Parathyroid adenoma (tissue), 2 donors: ENCODE results near the gene MYO15B.

Experiments used
- H2AFZ ChIP-seq: fragments of 300-600 bp; sonication (generic); one replicate; pipeline ENCODE4 v1.7.0; 2017; ENCODE audit warnings: antibody characterized with exemption, mild to moderate bottlenecking
- H3K27ac ChIP-seq: fragments of 300-600 bp; sonication (generic); one replicate; pipeline ENCODE4 v1.7.0; 2017
- H3K27me3 ChIP-seq: fragments of 300-600 bp; sonication (generic); one replicate; pipeline ENCODE4 v1.7.0; 2017; ENCODE audit warnings: low read length; ENCODE audit not compliant: control insufficient read depth, insufficient read depth
- H3K36me3 ChIP-seq: fragments of 300-600 bp; sonication (generic); one replicate; pipeline ENCODE4 v1.7.0; 2017; ENCODE audit warnings: low read length; ENCODE audit not compliant: control insufficient read depth, insufficient read depth
- H3K4me1 ChIP-seq: fragments of 300-600 bp; sonication (generic); one replicate; pipeline ENCODE4 v1.7.0; 2017; ENCODE audit warnings: control low read depth
- H3K4me2 ChIP-seq: fragments of 300-600 bp; sonication (generic); one replicate; pipeline ENCODE4 v1.7.0; 2017; ENCODE audit warnings: low read length
- H3K4me3 ChIP-seq: fragments of 300-600 bp; sonication (generic); one replicate; pipeline ENCODE4 v1.7.0; 2017; ENCODE audit warnings: low read depth, low read length
- H3K79me2 ChIP-seq: fragments of 300-600 bp; sonication (generic); one replicate; pipeline ENCODE4 v1.7.0; 2017; ENCODE audit warnings: control low read depth
- H3K9ac ChIP-seq: fragments of 300-600 bp; sonication (generic); one replicate; pipeline ENCODE4 v1.7.0; 2017; ENCODE audit warnings: mild to moderate bottlenecking
- H3K9me3 ChIP-seq: fragments of 300-600 bp; sonication (generic); one replicate; pipeline ENCODE4 v1.7.0; 2017; ENCODE audit warnings: low read length; ENCODE audit not compliant: control insufficient read depth
- CTCF ChIP-seq: fragments of 300-600 bp; sonication (generic); IDR thresholded peaks from one replicate; pipeline ENCODE4 v1.7.0; 2017; ENCODE audit warnings: antibody characterized with exemption, mild to moderate bottlenecking
- donor health status: primary hyperparathyroidism.

Gene MYO15B

GRCh38 chr17:75652341-75652740 is 64.7 kb downstream of the MYO15B start:
- Histone ChIP-seq H3K9me3 (no peaks in the 10 kb centered on the region), H3K79me2 (peaks cover 23% of the 10 kb centered on the region), H2AFZ (no peak overlapping the region), H3K4me2 (no peak overlapping the region), H3K36me3 (no peaks in the 10 kb centered on the region), H3K9ac (no peak overlapping the region), H3K27ac (no peak overlapping the region), H3K4me3 (no peak overlapping the region), H3K4me1 (no peaks in the 10 kb centered on the region), H3K27me3 (no peaks in the 10 kb centered on the region)
- no peak for TF ChIP-seq CTCF

GRCh38 chr17:75652934-75653549 is 65.4 kb downstream of the MYO15B start:
- no peak overlapping the region for H3K27ac ChIP-seq
- peaks cover 23% of the 10 kb centered on the region for H3K79me2 ChIP-seq
- H3K36me3 ChIP-seq, result no peaks in the 10 kb centered on the region
- H3K9me3 ChIP-seq, result no peaks in the 10 kb centered on the region
- no peak overlapping the region for H2AFZ ChIP-seq
- H3K4me3 ChIP-seq, result no peak overlapping the region
- H3K4me2 ChIP-seq, result no peak overlapping the region
- H3K4me1 ChIP-seq, result no peaks in the 10 kb centered on the region
- no peaks in the 10 kb centered on the region for H3K27me3 ChIP-seq
- peak; percentile 76 for TF ChIP-seq CTCF
- H3K9ac ChIP-seq, result no peak overlapping the region

- Histone ChIP-seq H3K79me2 (peaks cover 23% of the 10 kb centered on the region), H3K36me3 (no peaks in the 10 kb centered on the region), H2AFZ (no peak overlapping the region), H3K4me3 (no peak overlapping the region), H3K4me1 (no peaks in the 10 kb centered on the region), H3K9ac (no peak overlapping the region), H3K27ac (no peak overlapping the region), H3K27me3 (no peaks in the 10 kb centered on the region), H3K9me3 (no peaks in the 10 kb centered on the region), H3K4me2 (no peak overlapping the region)
- TF ChIP-seq CTCF, result peak; percentile 40
Observed at GRCh38 chr17:75654176-75654575, 66.6 kb downstream of the MYO15B start.

DNA sequence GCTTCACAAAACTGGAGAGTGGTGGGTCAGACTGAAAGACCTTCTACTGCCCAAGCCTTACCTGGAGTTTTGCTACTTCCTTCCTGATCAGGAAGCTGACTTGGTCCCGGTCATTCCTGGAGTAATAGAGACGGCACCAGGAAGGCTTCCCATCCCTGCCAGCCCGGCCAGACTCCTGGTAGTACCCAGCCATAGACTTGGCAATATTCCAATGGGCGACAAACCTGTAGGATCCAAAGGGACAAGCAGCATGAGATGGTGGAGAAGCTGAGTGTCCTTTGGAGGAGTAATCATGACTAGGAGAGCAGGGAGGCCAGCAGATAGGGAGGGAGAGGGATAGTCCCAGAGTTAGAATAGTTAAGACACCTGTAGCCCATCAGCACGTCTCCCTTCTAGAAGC is 70.6 kb downstream of the MYO15B start:
- Histone ChIP-seq H3K27me3 (no peaks in the 10 kb centered on the region), H3K4me1 (no peaks in the 10 kb centered on the region), H3K4me3 (no peak overlapping the region), H2AFZ (no peak overlapping the region), H3K9ac (no peak overlapping the region), H3K9me3 (no peaks in the 10 kb centered on the region), H3K79me2 (peaks cover 4% of the 10 kb centered on the region), H3K36me3 (no peaks in the 10 kb centered on the region), H3K27ac (no peak overlapping the region), H3K4me2 (no peak overlapping the region)
- TF ChIP-seq CTCF, result no peak

GRCh38 chr17:75661531-75661930 is 73.9 kb downstream of the MYO15B start:
- Histone ChIP-seq H2AFZ (no peak overlapping the region), H3K9ac (no peak overlapping the region)

More at GRCh38 chr17:75661531-75661930, 73.9 kb downstream of the MYO15B start:
- H3K79me2 ChIP-seq, result peaks cover 6% of the 10 kb centered on the region
- no peak overlapping the region for H3K27ac ChIP-seq
- no peaks in the 10 kb centered on the region for H3K27me3 ChIP-seq
- TF ChIP-seq CTCF, result no peak
- H3K4me3 ChIP-seq, result no peak overlapping the region
- H3K9me3 ChIP-seq, result no peaks in the 10 kb centered on the region
- no peaks in the 10 kb centered on the region for H3K36me3 ChIP-seq
- no peak overlapping the region for H3K4me2 ChIP-seq
- peaks cover 3% of the 10 kb centered on the region for H3K4me1 ChIP-seq
